Astrocyte (in vitro differentiated cells and primary cell): ENCODE data around the gene CALCR. TPM values are rescaled to one million over a fixed set of nuclear protein-coding genes. Genes with fewer than 3 reads are reported as not detected.

Experiments used
- DNase-seq: peaks from one replicate; pipeline ENCODE4 v3.0.0-alpha.2; 2010; ENCODE audit warnings: low read depth
- FAIRE-seq: peaks from 2 replicates; lab custom pipeline; 2011; peaks lifted over from hg19 to GRCh38; lab: Jason Lieb, UNC
- H2AFZ ChIP-seq: 2 replicates; pipeline ENCODE4 v1.6.0; 2012; ENCODE audit warnings: low read depth, low read length, inconsistent platforms
- H3K27ac ChIP-seq: 2 replicates; pipeline ENCODE4 v1.5.1; 2011; ENCODE audit warnings: low read depth, low read length, inconsistent platforms
- H3K27me3 ChIP-seq: 2 replicates; pipeline ENCODE4 v1.6.0; 2011; ENCODE audit warnings: low read length, inconsistent platforms; ENCODE audit not compliant: insufficient read depth
- H3K36me3 ChIP-seq: 2 replicates; pipeline ENCODE4 v1.5.1; 2011; ENCODE audit warnings: low read length, inconsistent platforms; ENCODE audit not compliant: insufficient read depth
- H3K4me1 ChIP-seq: 2 replicates; pipeline ENCODE4 v1.5.1; 2011; ENCODE audit warnings: low read length, inconsistent platforms; ENCODE audit not compliant: insufficient read depth
- H3K4me2 ChIP-seq: 2 replicates; pipeline ENCODE4 v1.6.0; 2012; ENCODE audit warnings: low read length, inconsistent platforms
- H3K4me3 ChIP-seq: 2 replicates; pipeline ENCODE4 v1.5.1; 2011; ENCODE audit warnings: low read depth, mild to moderate bottlenecking, low read length, inconsistent platforms; ENCODE audit not compliant: insufficient read depth
- H3K79me2 ChIP-seq: 2 replicates; pipeline ENCODE4 v1.6.0; 2012; ENCODE audit warnings: mild to moderate bottlenecking, low read length, inconsistent platforms; ENCODE audit not compliant: insufficient read depth
- H3K9ac ChIP-seq: 2 replicates; pipeline ENCODE4 v1.6.0; 2012; ENCODE audit warnings: mild to moderate bottlenecking, low read length, inconsistent platforms
- H3K9me3 ChIP-seq: 2 replicates; pipeline ENCODE4 v1.5.1; 2012; ENCODE audit warnings: low read depth, mild to moderate bottlenecking, low read length, inconsistent platforms; ENCODE audit not compliant: insufficient read depth
- H4K20me1 ChIP-seq: 2 replicates; pipeline ENCODE4 v1.6.0; 2012; ENCODE audit warnings: low read length, inconsistent platforms; ENCODE audit not compliant: insufficient read depth
- H3K27ac Mint-ChIP-seq: one replicate; pipeline ENCODE4 v1.8.0; 2021; ENCODE audit warnings: mild to moderate bottlenecking, mixed read lengths; ENCODE audit not compliant: unreplicated experiment
- H3K27me3 Mint-ChIP-seq: one replicate; pipeline ENCODE4 v1.8.0; 2021; ENCODE audit warnings: low read depth, mixed read lengths; ENCODE audit not compliant: unreplicated experiment
- H3K36me3 Mint-ChIP-seq: one replicate; pipeline ENCODE4 v1.8.0; 2021; ENCODE audit warnings: low read depth, mixed read lengths; ENCODE audit not compliant: unreplicated experiment
- H3K4me1 Mint-ChIP-seq: one replicate; pipeline ENCODE4 v1.8.0; 2021; ENCODE audit warnings: low read depth, mixed read lengths; ENCODE audit not compliant: unreplicated experiment
- H3K4me3 Mint-ChIP-seq: one replicate; pipeline ENCODE4 v1.8.0; 2021; ENCODE audit warnings: mild to moderate bottlenecking, moderate library complexity, mixed read lengths; ENCODE audit not compliant: unreplicated experiment
- H3K9me3 Mint-ChIP-seq: one replicate; pipeline ENCODE4 v1.8.0; 2021; ENCODE audit warnings: mild to moderate bottlenecking, mixed read lengths; ENCODE audit not compliant: unreplicated experiment
- CTCF ChIP-seq: IDR thresholded peaks from 2 replicates; pipeline ENCODE4 v1.5.1; 2011; ENCODE audit warnings: low read depth, mild to moderate bottlenecking, inconsistent platforms, low read length, moderate library complexity; ENCODE audit not compliant: insufficient read depth
- EZH2 ChIP-seq: IDR thresholded peaks from 2 replicates; pipeline ENCODE4 v1.6.1; 2012; ENCODE audit warnings: mild to moderate bottlenecking, low read length, inconsistent platforms; ENCODE audit not compliant: insufficient read depth
- total RNA-seq: library from RNA; stranded (reverse); gene quantifications from 2 replicates; pipeline ENCODE4 v1.2.1, GENCODE V29; 2021

Gene CALCR
- total RNA-seq, 1 donor from 2014 or later = 5.4 TPM

GRCh38 chr7:93562936-93563335 lies 11.6 kb downstream of the CALCR start:
- Histone ChIP-seq H4K20me1 (no peaks in the 10 kb centered on the region), H3K4me1 (no peaks in the 10 kb centered on the region), H3K27me3 (no peaks in the 10 kb centered on the region), H2AFZ (no peak overlapping the region), H3K79me2 (no peaks in the 10 kb centered on the region), H3K4me3 (no peak overlapping the region), H3K9ac (no peak overlapping the region), H3K9me3 (no peaks in the 10 kb centered on the region), H3K4me2 (no peak overlapping the region), H3K27ac (no peak overlapping the region), H3K36me3 (no peaks in the 10 kb centered on the region)
- Mint-ChIP-seq H3K9me3 (no peaks in the 10 kb centered on the region), H3K36me3 (no peaks in the 10 kb centered on the region), H3K4me1 (peaks cover 20% of the 10 kb centered on the region), H3K27ac (no peak overlapping the region), H3K4me3 (no peak overlapping the region), H3K27me3 (no peaks in the 10 kb centered on the region)
- DNase-seq = no peak
- FAIRE-seq = no peak
- TF ChIP-seq CTCF (no peak), EZH2 (no peak)

GRCh38 chr7:93562106-93562505 lies 12.4 kb downstream of the CALCR start:
- DNase-seq (no peak), FAIRE-seq (no peak)
- Histone ChIP-seq H3K27ac (no peak overlapping the region), H3K4me2 (no peak overlapping the region), H3K4me1 (no peaks in the 10 kb centered on the region), H3K36me3 (no peaks in the 10 kb centered on the region), H4K20me1 (no peaks in the 10 kb centered on the region), H3K9ac (no peak overlapping the region), H3K27me3 (no peaks in the 10 kb centered on the region), H3K79me2 (no peaks in the 10 kb centered on the region), H2AFZ (no peak overlapping the region), H3K4me3 (no peak overlapping the region), H3K9me3 (no peaks in the 10 kb centered on the region)
- H3K36me3 Mint-ChIP-seq = no peaks in the 10 kb centered on the region
- H3K4me3 Mint-ChIP-seq = no peak overlapping the region
- no peak overlapping the region for H3K27ac Mint-ChIP-seq
- H3K27me3 Mint-ChIP-seq = no peaks in the 10 kb centered on the region
- H3K9me3 Mint-ChIP-seq = no peaks in the 10 kb centered on the region
- TF ChIP-seq EZH2 (no peak), CTCF (no peak)
- H3K4me1 Mint-ChIP-seq = peaks cover 16% of the 10 kb centered on the region

GRCh38 chr7:93559639-93560491 lies 14.7 kb downstream of the CALCR start:
- no peaks in the 10 kb centered on the region for H3K36me3 ChIP-seq
- Mint-ChIP-seq H3K4me3 (no peak overlapping the region), H3K36me3 (no peaks in the 10 kb centered on the region), H3K9me3 (no peaks in the 10 kb centered on the region), H3K4me1 (peaks cover 13% of the 10 kb centered on the region), H3K27ac (no peak overlapping the region), H3K27me3 (no peaks in the 10 kb centered on the region)
- FAIRE-seq = no peak
- H2AFZ ChIP-seq = no peak overlapping the region
- H3K9ac ChIP-seq = no peak overlapping the region
- no peaks in the 10 kb centered on the region for H3K79me2 ChIP-seq
- H3K4me2 ChIP-seq = no peak overlapping the region
- no peaks in the 10 kb centered on the region for H3K4me1 ChIP-seq
- H3K27me3 ChIP-seq = no peaks in the 10 kb centered on the region
- no peak overlapping the region for H3K27ac ChIP-seq
- no peak for TF ChIP-seq CTCF
- no peak for TF ChIP-seq EZH2
- H3K9me3 ChIP-seq = no peaks in the 10 kb centered on the region
- no peaks in the 10 kb centered on the region for H4K20me1 ChIP-seq
- no peak for DNase-seq
- no peak overlapping the region for H3K4me3 ChIP-seq
